ENCODE data around the gene IL10RB. TPM values are rescaled to one million over a fixed set of nuclear protein-coding genes. Genes with fewer than 3 reads are reported as not detected.

The IL10RB gene
- total RNA-seq, 1 experiment from 2014 or later, result 3.1 TPM

GRCh38 chr21:33302796-33303195 is 36.6 kb downstream of the IL10RB start:
- Histone ChIP-seq H3K79me1 (ENCODE audit: insufficient read depth, low read depth, low read length, poor library complexity, severe bottlenecking) (no peaks in the 10 kb centered on the region), H3K23me2 (ENCODE audit: insufficient read length, low read depth, low read length, poor library complexity, severe bottlenecking) (no peaks in the 10 kb centered on the region)
- peak; percentile 66 for DNase-seq

More at GRCh38 chr21:33302796-33303195, 36.6 kb downstream of the IL10RB start:
- Histone ChIP-seq H3K23ac (ENCODE audit: insufficient read length, low read depth, low read length) (no peak overlapping the region), H3T11ph (ENCODE audit: low read length) (no peak overlapping the region), H3K56ac (ENCODE audit: insufficient read length, low read depth, low read length) (no peak overlapping the region), H2AK5ac (ENCODE audit: insufficient read length, low read length) (no peak overlapping the region), H2BK120ac (ENCODE audit: low read depth, low read length, poor library complexity, severe bottlenecking) (no peak overlapping the region), H2BK15ac (ENCODE audit: low read depth, low read length) (no peak overlapping the region), H3K27me3 (ENCODE audit: insufficient read depth, low read length) (no peaks in the 10 kb centered on the region), H3K9ac (ENCODE audit: extremely low read depth, insufficient read length, low read length) (no peak overlapping the region), H3K9me3 (ENCODE audit: control insufficient read depth, low read depth, low read length) (no peaks in the 10 kb centered on the region), H3K27ac (ENCODE audit: insufficient read length, low read depth, low read length) (no peak overlapping the region), H4K20me1 (ENCODE audit: control insufficient read depth, insufficient read depth, insufficient read length) (no peaks in the 10 kb centered on the region), H3K18ac (ENCODE audit: insufficient read length, low read depth, low read length) (no peak overlapping the region), H2BK12ac (ENCODE audit: insufficient read length, low read depth, low read length) (no peak overlapping the region), H4K5ac (ENCODE audit: insufficient read length, low read depth, low read length) (no peak overlapping the region), H2BK5ac (ENCODE audit: insufficient read length, low read length) (no peak overlapping the region), H4K8ac (replicated peaks; ENCODE audit: insufficient read length, low read depth, low read length) (no peak overlapping the region), H3K14ac (ENCODE audit: insufficient read depth, low read length) (no peak overlapping the region), H2BK20ac (ENCODE audit: low read depth, low read length, poor library complexity, severe bottlenecking) (no peak overlapping the region), H4K91ac (ENCODE audit: insufficient read length, low read depth, low read length) (no peak overlapping the region), H3K4me2 (ENCODE audit: insufficient read depth, insufficient read length, low read length) (no peak overlapping the region), H2AFZ (ENCODE audit: low read length) (no peak overlapping the region), H3K4ac (ENCODE audit: low read depth, low read length) (no peak overlapping the region), H3K4me1 (ENCODE audit: insufficient read depth, low read length) (no peaks in the 10 kb centered on the region), H3K79me2 (ENCODE audit: insufficient read depth, low read length) (no peaks in the 10 kb centered on the region)
- Mint-ChIP-seq H3K36me3 (ENCODE audit: insufficient read depth in 1 of 3, low read depth in 3 of 3) (no peaks in the 10 kb centered on the region), H3K4me3 (no peak overlapping the region), H3K4me1 (peaks cover 11 to 13% of the 10 kb centered on the region in 2 experiments), H3K9me3 (no peaks in the 10 kb centered on the region), H3K27ac (no peak overlapping the region), H3K27me3 (ENCODE audit: low read depth) (no peaks in the 10 kb centered on the region)
- no CpG with 5 or more reads among the region's 7 CpGs for WGBS (ENCODE audit: extremely low coverage, insufficient read length, low lambda C conversion rate)
- TF ChIP-seq, protein P1, sequence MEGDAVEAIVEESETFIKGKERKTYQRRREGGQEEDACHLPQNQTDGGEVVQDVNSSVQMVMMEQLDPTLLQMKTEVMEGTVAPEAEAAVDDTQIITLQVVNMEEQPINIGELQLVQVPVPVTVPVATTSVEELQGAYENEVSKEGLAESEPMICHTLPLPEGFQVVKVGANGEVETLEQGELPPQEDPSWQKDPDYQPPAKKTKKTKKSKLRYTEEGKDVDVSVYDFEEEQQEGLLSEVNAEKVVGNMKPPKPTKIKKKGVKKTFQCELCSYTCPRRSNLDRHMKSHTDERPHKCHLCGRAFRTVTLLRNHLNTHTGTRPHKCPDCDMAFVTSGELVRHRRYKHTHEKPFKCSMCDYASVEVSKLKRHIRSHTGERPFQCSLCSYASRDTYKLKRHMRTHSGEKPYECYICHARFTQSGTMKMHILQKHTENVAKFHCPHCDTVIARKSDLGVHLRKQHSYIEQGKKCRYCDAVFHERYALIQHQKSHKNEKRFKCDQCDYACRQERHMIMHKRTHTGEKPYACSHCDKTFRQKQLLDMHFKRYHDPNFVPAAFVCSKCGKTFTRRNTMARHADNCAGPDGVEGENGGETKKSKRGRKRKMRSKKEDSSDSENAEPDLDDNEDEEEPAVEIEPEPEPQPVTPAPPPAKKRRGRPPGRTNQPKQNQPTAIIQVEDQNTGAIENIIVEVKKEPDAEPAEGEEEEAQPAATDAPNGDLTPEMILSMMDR (conservative IDR thresholded peaks at IDR 0.05), result peak; percentile 58

Measured in H9 (cell line).